H1 (cell line): ENCODE data around the gene RXRA.

Experiments
- ATF2 ChIP-seq: IDR thresholded peaks from 2 replicates; pipeline ENCODE4 v1.6.1; 2012; ENCODE audit warnings: low read length, inconsistent platforms
- CTCF ChIP-seq, 3 experiments: IDR thresholded peaks; 1 replicate in 2 of 3; 2 replicates in 1 of 3; pipeline versions ENCODE4 v1.5.1 to v1.6.1; 2011; ENCODE audit warnings: low read length in 3 of 3, mild to moderate bottlenecking in 3 of 3, inconsistent platforms in 2 of 3, low read depth in 1 of 3, moderate library complexity in 1 of 3; ENCODE audit not compliant: insufficient read depth in 1 of 3; ENCODE audit errors: control extremely low read depth in 1 of 3
- EZH2 ChIP-seq: fragments of 200-600 bp; sonication (generic); IDR thresholded peaks from 2 replicates; pipeline ENCODE4 v1.7.1; 2012; ENCODE audit warnings: low read depth, mild to moderate bottlenecking, moderate library complexity, low read length, inconsistent platforms; ENCODE audit not compliant: severe bottlenecking
- MAFK ChIP-seq: IDR thresholded peaks from 2 replicates; pipeline ENCODE4 v1.6.1; 2012; ENCODE audit warnings: low read depth, mild to moderate bottlenecking, improper control_type of control experiment, low read length
- POLR2A ChIP-seq, 2 experiments: IDR thresholded peaks; 1 replicate in 1 of 2; 2 replicates in 1 of 2; pipeline ENCODE4 v1.6.1; 2011; ENCODE audit warnings: low read depth in 2 of 2, low read length in 2 of 2, mild to moderate bottlenecking in 2 of 2; ENCODE audit errors: control extremely low read depth in 1 of 2
- RAD21 ChIP-seq, 2 experiments: IDR thresholded peaks in 1 of 2; conservative IDR thresholded peaks in 1 of 2; 2 replicates each; pipeline ENCODE4 v1.6.1; 2011; ENCODE audit warnings: low read depth in 2 of 2, low read length in 2 of 2, improper control_type of control experiment in 1 of 2, inconsistent platforms in 1 of 2, mild to moderate bottlenecking in 1 of 2, moderate library complexity in 1 of 2

GRCh38 chr9:134429007-134429406 is 102.8 kb downstream of the RXRA start:
- TF ChIP-seq EZH2: no peak
- no peak for TF ChIP-seq MAFK
- TF ChIP-seq POLR2A (IDR thresholded peaks at IDR 0.05; ENCODE audit: control extremely low read depth in 1 of 2, low read depth in 2 of 2, low read length in 2 of 2): no peak
- TF ChIP-seq ATF2: no peak
- TF ChIP-seq CTCF (IDR thresholded peaks at IDR 0.05; ENCODE audit: control extremely low read depth in 1 of 3, insufficient read depth in 1 of 3, low read depth in 1 of 3, low read length in 3 of 3): no peak
- no peak for TF ChIP-seq RAD21 (IDR thresholded peaks at IDR 0.05 in 1 of 2, conservative IDR thresholded peaks at IDR 0.05 in 1 of 2; ENCODE audit: low read depth in 2 of 2, low read length in 2 of 2)
